Natural killer cell (primary cell): ENCODE data around the gene TBX18. TPM values are rescaled to one million over a fixed set of nuclear protein-coding genes. Genes with fewer than 3 reads are reported as not detected.

ENCODE experiments used
- ATAC-seq, 3 donors: fragments of 150-1000 bp in 2 of 3; fragments of 200-7000 bp in 1 of 3; cut with Tn5 transposase; 1 replicate in 1 of 3; 2 replicates in 2 of 3; pipeline ENCODE4 v1.10.0; 2021; ENCODE audit warnings: mild to moderate bottlenecking in 2 of 3, moderate library complexity in 2 of 3
- DNase-seq, 2 donors: peaks; one replicate each; pipeline versions ENCODE4 v3.0.0 to v3.0.0-alpha.2; 2013 to 2021; ENCODE audit warnings: mixed read lengths in 1 of 2
- H3K27ac ChIP-seq: one replicate; pipeline ENCODE4 v1.5.1; 2013; ENCODE audit warnings: mild to moderate bottlenecking, low read length
- H3K27me3 ChIP-seq: one replicate; pipeline ENCODE4 v1.6.1; 2013; ENCODE audit warnings: low read length; ENCODE audit not compliant: control insufficient read depth, insufficient read depth
- H3K36me3 ChIP-seq: one replicate; pipeline ENCODE4 v1.6.1; 2013; ENCODE audit warnings: low read length; ENCODE audit not compliant: control insufficient read depth, insufficient read depth
- H3K4me1 ChIP-seq: one replicate; pipeline ENCODE4 v1.6.1; 2013; ENCODE audit warnings: low read length; ENCODE audit not compliant: control insufficient read depth, insufficient read depth
- H3K4me3 ChIP-seq: one replicate; pipeline ENCODE4 v1.5.1; 2013; ENCODE audit warnings: low read length
- H3K9me3 ChIP-seq: one replicate; pipeline ENCODE4 v1.6.1; 2013; ENCODE audit warnings: low read length; ENCODE audit not compliant: control insufficient read depth, insufficient read depth
- H3K27ac Mint-ChIP-seq, 2 donors: one replicate each; pipeline ENCODE4 v1.8.0; 2022; ENCODE audit warnings: mild to moderate bottlenecking in 2 of 2, mixed read lengths in 2 of 2, moderate library complexity in 1 of 2
- H3K27me3 Mint-ChIP-seq, 2 donors: one replicate each; pipeline ENCODE4 v1.8.0; 2022; ENCODE audit warnings: low read depth in 2 of 2, mixed read lengths in 2 of 2
- H3K36me3 Mint-ChIP-seq: one replicate; pipeline ENCODE4 v1.8.0; 2022; ENCODE audit warnings: mixed read lengths
- H3K4me1 Mint-ChIP-seq, 2 donors: one replicate each; pipeline ENCODE4 v1.8.0; 2022; ENCODE audit warnings: mixed read lengths in 2 of 2
- H3K4me3 Mint-ChIP-seq: one replicate; pipeline ENCODE4 v1.8.0; 2022; ENCODE audit warnings: mild to moderate bottlenecking, moderate library complexity, mixed read lengths
- H3K9me3 Mint-ChIP-seq, 2 donors: one replicate each; pipeline ENCODE4 v1.8.0; 2022; ENCODE audit warnings: mixed read lengths in 2 of 2
- WGBS: methylation state at CpG from one replicate; pipeline ENCODE4 v1.1.7; 2013; ENCODE audit warnings: missing lambda C conversion rate; ENCODE audit not compliant: insufficient coverage; 5-methylcytosine and 5-hydroxymethylcytosine counted together
- intact Hi-C: fragments of 100-400 bp; cut with micrococcal nuclease; formaldehyde crosslinking; loops from one replicate; pipeline ENCODE4 v1.14.2; 2022
- total RNA-seq, 4 donors: library from RNA; stranded (reverse); fragments of 120-200 nt in 1 of 4; gene quantifications; one replicate each; pipeline versions ENCODE4 v1.2.3 to v1.2.4, GENCODE V29; 2013 to 2022
- TF ChIP-seq, protein P1 (sequence below): fragments of 200-600 bp; IDR thresholded peaks from one replicate; pipeline ENCODE4 v1.8.0; 2022; ENCODE audit warnings: antibody characterized with exemption

The TBX18 gene
- total RNA-seq, 3 donors from 2014 or later (not counting 1 experiment from before 2014, with no cell fraction given), result not detected

- H3K4me3 Mint-ChIP-seq, result no peak overlapping the region
- H3K27me3 Mint-ChIP-seq, result peaks cover 29 to 35% of the 10 kb centered on the region in 2 donors
- peaks cover under 1% of the 10 kb centered on the region for H3K4me1 ChIP-seq
These were observed 15.5 kb upstream of the TBX18 start for GRCh38 chr6:84779917-84780316.

DNA sequence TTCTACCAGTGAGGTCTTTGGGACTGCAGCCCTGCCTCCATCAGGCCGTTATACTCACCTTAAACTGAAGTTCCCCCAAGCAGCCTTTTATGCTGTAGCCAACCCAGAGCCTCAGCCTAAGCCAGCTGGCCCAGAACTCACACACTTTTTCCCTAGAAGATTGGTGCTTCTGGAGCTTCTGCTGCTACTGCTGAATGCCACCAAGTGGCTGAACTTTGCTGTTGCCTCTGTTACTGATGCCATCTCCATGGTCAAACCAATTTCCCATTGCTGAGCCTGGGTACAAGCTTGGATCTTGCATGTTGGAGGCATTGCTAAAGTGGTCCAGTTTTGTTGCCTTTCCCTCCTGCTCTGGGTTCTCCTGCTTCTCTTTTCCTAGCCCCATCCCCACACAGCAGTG, 15.0 kb upstream of the TBX18 start:
- H3K27me3 Mint-ChIP-seq, result peaks cover 30 to 36% of the 10 kb centered on the region in 2 donors
- intact Hi-C loops, result no loop called here
- H3K4me1 Mint-ChIP-seq, result no peaks in the 10 kb centered on the region
- no peaks in the 10 kb centered on the region for H3K36me3 ChIP-seq
- H3K4me1 ChIP-seq, result peaks cover 4% of the 10 kb centered on the region
- TF ChIP-seq, protein P1, sequence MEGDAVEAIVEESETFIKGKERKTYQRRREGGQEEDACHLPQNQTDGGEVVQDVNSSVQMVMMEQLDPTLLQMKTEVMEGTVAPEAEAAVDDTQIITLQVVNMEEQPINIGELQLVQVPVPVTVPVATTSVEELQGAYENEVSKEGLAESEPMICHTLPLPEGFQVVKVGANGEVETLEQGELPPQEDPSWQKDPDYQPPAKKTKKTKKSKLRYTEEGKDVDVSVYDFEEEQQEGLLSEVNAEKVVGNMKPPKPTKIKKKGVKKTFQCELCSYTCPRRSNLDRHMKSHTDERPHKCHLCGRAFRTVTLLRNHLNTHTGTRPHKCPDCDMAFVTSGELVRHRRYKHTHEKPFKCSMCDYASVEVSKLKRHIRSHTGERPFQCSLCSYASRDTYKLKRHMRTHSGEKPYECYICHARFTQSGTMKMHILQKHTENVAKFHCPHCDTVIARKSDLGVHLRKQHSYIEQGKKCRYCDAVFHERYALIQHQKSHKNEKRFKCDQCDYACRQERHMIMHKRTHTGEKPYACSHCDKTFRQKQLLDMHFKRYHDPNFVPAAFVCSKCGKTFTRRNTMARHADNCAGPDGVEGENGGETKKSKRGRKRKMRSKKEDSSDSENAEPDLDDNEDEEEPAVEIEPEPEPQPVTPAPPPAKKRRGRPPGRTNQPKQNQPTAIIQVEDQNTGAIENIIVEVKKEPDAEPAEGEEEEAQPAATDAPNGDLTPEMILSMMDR, result no peak
- H3K27me3 ChIP-seq, result peaks cover 11% of the 10 kb centered on the region
- H3K4me3 ChIP-seq, result no peak overlapping the region
- H3K27ac Mint-ChIP-seq, result no peak overlapping the region
- no peak overlapping the region for H3K4me3 Mint-ChIP-seq
- peaks cover 8% of the 10 kb centered on the region for H3K36me3 Mint-ChIP-seq
- peaks cover 7 to 8% of the 10 kb centered on the region in 2 donors for H3K9me3 Mint-ChIP-seq
- no peak for ATAC-seq
- H3K9me3 ChIP-seq, result no peaks in the 10 kb centered on the region
- DNase-seq, result no peak
- H3K27ac ChIP-seq, result no peak overlapping the region
- WGBS, result 58% methylated on average over 1 of the region's 1 CpG

More at GRCh38 chr6:84779917-84780316, 15.5 kb upstream of the TBX18 start:
- intact Hi-C loops, result no loop called here
- H3K27ac ChIP-seq, result no peak overlapping the region
- H3K27me3 ChIP-seq, result peaks cover 9% of the 10 kb centered on the region
- WGBS, result 84% methylated on average over 2 of the region's 2 CpGs
- no peak for DNase-seq
- TF ChIP-seq, protein P1, result no peak
- H3K36me3 ChIP-seq, result no peaks in the 10 kb centered on the region
- peaks cover 8% of the 10 kb centered on the region for H3K36me3 Mint-ChIP-seq
- H3K9me3 Mint-ChIP-seq, result peaks cover 7 to 8% of the 10 kb centered on the region in 2 donors
- no peak overlapping the region for H3K27ac Mint-ChIP-seq
- ATAC-seq, result no peak
- H3K4me3 ChIP-seq, result no peak overlapping the region
- no peaks in the 10 kb centered on the region for H3K9me3 ChIP-seq
- no peaks in the 10 kb centered on the region for H3K4me1 Mint-ChIP-seq

DNA sequence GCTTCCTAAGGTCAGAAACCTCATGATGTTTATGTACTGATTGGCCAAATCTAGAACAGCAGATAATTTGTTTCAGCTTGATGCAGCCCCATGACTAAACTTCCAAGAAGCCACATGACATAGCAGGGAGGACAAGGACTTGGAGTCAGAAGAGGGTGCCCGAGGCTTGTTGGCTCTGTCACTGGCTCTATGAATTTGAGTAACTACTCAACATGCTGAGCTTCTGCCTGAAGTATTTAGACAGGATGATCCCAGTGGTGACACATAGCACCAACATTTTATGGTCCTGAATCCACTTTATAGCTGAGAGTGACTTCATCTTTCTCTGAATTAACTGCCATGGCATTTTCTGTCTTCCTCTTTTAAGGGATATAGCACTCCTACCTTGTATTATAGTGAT, 13.5 kb upstream of the TBX18 start:
- DNase-seq (no peak), ATAC-seq (no peak)
- Histone ChIP-seq H3K27me3 (peaks cover 18% of the 10 kb centered on the region), H3K4me3 (no peak overlapping the region), H3K4me1 (peaks cover 6% of the 10 kb centered on the region), H3K9me3 (no peaks in the 10 kb centered on the region), H3K36me3 (no peaks in the 10 kb centered on the region), H3K27ac (no peak overlapping the region)
- no peaks in the 10 kb centered on the region for H3K4me1 Mint-ChIP-seq
- no peak overlapping the region for H3K4me3 Mint-ChIP-seq
- TF ChIP-seq, protein P1, result no peak
- WGBS, result 68% methylated on average over 1 of the region's 1 CpG
- H3K27ac Mint-ChIP-seq, result no peak overlapping the region
- H3K9me3 Mint-ChIP-seq, result peaks cover 7 to 8% of the 10 kb centered on the region in 2 donors
- H3K36me3 Mint-ChIP-seq, result peaks cover 8% of the 10 kb centered on the region
- intact Hi-C loops, result no loop called here
- peaks cover 38 to 39% of the 10 kb centered on the region in 2 donors for H3K27me3 Mint-ChIP-seq

GRCh38 chr6:84776392-84776791, 12.0 kb upstream of the TBX18 start:
- peaks cover 8% of the 10 kb centered on the region for H3K36me3 Mint-ChIP-seq
- no peak overlapping the region for H3K4me3 Mint-ChIP-seq
- peaks cover 49 to 53% of the 10 kb centered on the region in 2 donors for H3K27me3 Mint-ChIP-seq
- peaks cover 5 to 6% of the 10 kb centered on the region in 2 donors for H3K9me3 Mint-ChIP-seq
- no peaks in the 10 kb centered on the region for H3K36me3 ChIP-seq
- ATAC-seq, result no peak
- H3K4me3 ChIP-seq, result no peak overlapping the region
- intact Hi-C loops, result no loop called here
- DNase-seq, result no peak
- peaks cover 25% of the 10 kb centered on the region for H3K27me3 ChIP-seq
- H3K9me3 ChIP-seq, result no peaks in the 10 kb centered on the region
- H3K27ac Mint-ChIP-seq, result no peak overlapping the region
- H3K4me1 Mint-ChIP-seq, result no peaks in the 10 kb centered on the region
- peaks cover 6% of the 10 kb centered on the region for H3K4me1 ChIP-seq
- TF ChIP-seq, protein P1, result no peak
- 83% methylated on average over 1 of the region's 3 CpGs for WGBS
- no peak overlapping the region for H3K27ac ChIP-seq
